NB4 (cell line): Measurements from ENCODE around the gene HYKK.

Experiments used
- CTCF ChIP-seq: IDR thresholded peaks from one replicate; pipeline ENCODE4 v1.5.1; 2012; ENCODE audit warnings: low read depth, low read length
- MYC ChIP-seq: IDR thresholded peaks from 2 replicates; pipeline ENCODE4 v1.6.1; 2011; ENCODE audit warnings: low read depth, low read length
- POLR2A ChIP-seq: IDR thresholded peaks from 2 replicates; pipeline ENCODE4 v1.6.1; 2011; ENCODE audit warnings: mild to moderate bottlenecking; ENCODE audit not compliant: insufficient read length; ENCODE audit errors: extremely low read depth

GRCh38 chr15:78481917-78482316, 25.5 kb upstream of the HYKK start:
- TF ChIP-seq POLR2A = no peak
- no peak for TF ChIP-seq CTCF
- TF ChIP-seq MYC = no peak
